ENCODE data around the gene RRP1.
"Not testable (repeated sequence)": the region's sequence is repeated elsewhere in the genome, so short reads cannot be mapped to it uniquely, and the experiment has no call there.

The RRP1 gene

GRCh38 chr21:43836616-43837015 is 47.2 kb downstream of the RRP1 start:
- no peak for DNase-seq (ENCODE audit: low spot score)

- no peak for DNase-seq (ENCODE audit: low spot score)
Observed at GRCh38 chr21:43840259-43840658, 50.9 kb downstream of the RRP1 start.

- DNase-seq (ENCODE audit: low spot score) = no peak
Observed at GRCh38 chr21:43842742-43843141, 53.4 kb downstream of the RRP1 start.

- DNase-seq (ENCODE audit: low spot score) = not testable (repeated sequence)
Observed at GRCh38 chr21:43844906-43845305, 55.5 kb downstream of the RRP1 start.

- DNase-seq (ENCODE audit: low spot score) = no peak
Observed at GRCh38 chr21:43845386-43845785, 56.0 kb downstream of the RRP1 start.

GRCh38 chr21:43846430-43846829 is 57.1 kb downstream of the RRP1 start:
- DNase-seq (ENCODE audit: low spot score) = no peak

- no peak for DNase-seq (ENCODE audit: low spot score)
Observed at GRCh38 chr21:43847301-43847700, 57.9 kb downstream of the RRP1 start.

GRCh38 chr21:43848771-43849170 is 59.4 kb downstream of the RRP1 start:
- no peak for DNase-seq (ENCODE audit: low spot score)

- no peak for DNase-seq (ENCODE audit: low spot score)
Observed at GRCh38 chr21:43849532-43850299, 60.3 kb downstream of the RRP1 start.

GRCh38 chr21:43850728-43851295 is 61.4 kb downstream of the RRP1 start:
- DNase-seq (ENCODE audit: low spot score) = no peak

GRCh38 chr21:43851593-43851992 is 62.2 kb downstream of the RRP1 start:
- no peak for DNase-seq (ENCODE audit: low spot score)

- peak; percentile 64 for DNase-seq (ENCODE audit: low spot score)
Observed at GRCh38 chr21:43853851-43854772, 64.7 kb downstream of the RRP1 start.
